ENCODE results near the gene SPACDR. TPM values are rescaled to one million over a fixed set of nuclear protein-coding genes. Genes with fewer than 3 reads are reported as not detected.

Gene SPACDR
- polyA plus RNA-seq, 1 donor from 2014 or later: not detected

DNA sequence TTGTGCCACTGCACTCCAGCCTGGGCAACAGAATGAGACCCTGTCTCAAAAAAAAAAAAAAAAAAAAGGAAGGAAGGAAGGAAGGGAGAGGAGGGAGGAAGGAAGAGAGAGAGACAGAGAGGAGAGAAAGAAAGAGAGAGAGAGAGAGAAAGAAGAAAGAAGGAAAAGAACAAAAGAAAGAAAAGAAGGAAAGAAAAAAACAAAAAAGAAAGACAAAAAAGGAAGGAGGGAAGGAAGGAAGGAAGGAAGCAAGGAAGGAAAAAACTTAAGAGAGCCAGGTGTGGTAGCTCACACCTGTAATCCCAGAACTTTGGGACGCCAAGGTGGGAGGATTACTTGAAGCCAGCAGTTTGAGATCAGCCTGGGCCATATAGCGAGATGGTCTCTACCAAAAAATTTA, 731 bp upstream of the SPACDR start:
- TF ChIP-seq MXI1 (conservative IDR thresholded peaks at IDR 0.05; ENCODE audit: poor library complexity, severe bottlenecking) (no peak), SMC3 (conservative IDR thresholded peaks at IDR 0.05; ENCODE audit: poor library complexity) (no peak), RAD21 (conservative IDR thresholded peaks at IDR 0.05) (no peak)
- Histone ChIP-seq H3K4me3 (ENCODE audit: low read length) (no peak overlapping the region), H3K27me3 (ENCODE audit: insufficient read depth, low read depth, low read length) (no peaks in the 10 kb centered on the region), H4K20me1 (ENCODE audit: insufficient read depth) (no peaks in the 10 kb centered on the region), H3K9me3 (ENCODE audit: low read length) (no peaks in the 10 kb centered on the region), H3K36me3 (ENCODE audit: insufficient read depth, low read length) (no peaks in the 10 kb centered on the region), H3K9me2 (ENCODE audit: insufficient read depth, low read length) (no peaks in the 10 kb centered on the region), H3K27ac (ENCODE audit: low read length) (no peak overlapping the region), H3K4me2 (ENCODE audit: low read length) (no peak overlapping the region), H3F3A (ENCODE audit: insufficient read depth, low read length, poor library complexity, severe bottlenecking) (no peaks in the 10 kb centered on the region), H2AFZ (ENCODE audit: low read depth, low read length) (no peak overlapping the region), H3K79me2 (replicated peaks; ENCODE audit: insufficient read depth, low read length) (no peaks in the 10 kb centered on the region), H3K9ac (ENCODE audit: low read length) (no peak overlapping the region)

DNA sequence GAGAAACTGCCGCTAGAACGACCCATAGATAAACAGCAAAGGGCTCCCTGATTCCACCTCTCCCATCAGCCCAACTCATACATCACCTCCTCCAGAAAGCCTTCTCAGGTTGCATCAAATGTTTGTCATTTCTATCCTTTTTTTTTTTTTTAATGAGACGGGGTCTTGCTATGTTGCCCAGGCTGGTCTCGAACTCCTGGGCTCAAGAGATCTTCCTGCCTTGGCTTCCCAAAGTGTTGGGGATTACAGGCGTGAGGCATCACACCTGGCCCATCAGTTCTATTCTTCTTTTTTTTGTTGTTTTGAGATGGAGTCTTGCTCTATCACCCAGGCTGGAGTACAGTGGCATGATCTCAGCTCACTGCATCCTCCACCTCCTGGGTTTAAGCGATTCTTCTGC, 7.0 kb downstream of the SPACDR start:
- no peak overlapping the region for H3K4me2 ChIP-seq (ENCODE audit: low read length)
- H3F3A ChIP-seq (ENCODE audit: insufficient read depth, low read length, poor library complexity, severe bottlenecking): no peaks in the 10 kb centered on the region
- H3K27me3 ChIP-seq (ENCODE audit: insufficient read depth, low read depth, low read length): no peaks in the 10 kb centered on the region

More for the DNA sequence above, 7.0 kb downstream of the SPACDR start:
- no peak overlapping the region for H3K4me3 ChIP-seq (ENCODE audit: low read length)
- no peaks in the 10 kb centered on the region for H3K79me2 ChIP-seq (replicated peaks; ENCODE audit: insufficient read depth, low read length)
- H4K20me1 ChIP-seq (ENCODE audit: insufficient read depth): no peaks in the 10 kb centered on the region
- no peaks in the 10 kb centered on the region for H3K9me2 ChIP-seq (ENCODE audit: insufficient read depth, low read length)
- TF ChIP-seq, protein P1, sequence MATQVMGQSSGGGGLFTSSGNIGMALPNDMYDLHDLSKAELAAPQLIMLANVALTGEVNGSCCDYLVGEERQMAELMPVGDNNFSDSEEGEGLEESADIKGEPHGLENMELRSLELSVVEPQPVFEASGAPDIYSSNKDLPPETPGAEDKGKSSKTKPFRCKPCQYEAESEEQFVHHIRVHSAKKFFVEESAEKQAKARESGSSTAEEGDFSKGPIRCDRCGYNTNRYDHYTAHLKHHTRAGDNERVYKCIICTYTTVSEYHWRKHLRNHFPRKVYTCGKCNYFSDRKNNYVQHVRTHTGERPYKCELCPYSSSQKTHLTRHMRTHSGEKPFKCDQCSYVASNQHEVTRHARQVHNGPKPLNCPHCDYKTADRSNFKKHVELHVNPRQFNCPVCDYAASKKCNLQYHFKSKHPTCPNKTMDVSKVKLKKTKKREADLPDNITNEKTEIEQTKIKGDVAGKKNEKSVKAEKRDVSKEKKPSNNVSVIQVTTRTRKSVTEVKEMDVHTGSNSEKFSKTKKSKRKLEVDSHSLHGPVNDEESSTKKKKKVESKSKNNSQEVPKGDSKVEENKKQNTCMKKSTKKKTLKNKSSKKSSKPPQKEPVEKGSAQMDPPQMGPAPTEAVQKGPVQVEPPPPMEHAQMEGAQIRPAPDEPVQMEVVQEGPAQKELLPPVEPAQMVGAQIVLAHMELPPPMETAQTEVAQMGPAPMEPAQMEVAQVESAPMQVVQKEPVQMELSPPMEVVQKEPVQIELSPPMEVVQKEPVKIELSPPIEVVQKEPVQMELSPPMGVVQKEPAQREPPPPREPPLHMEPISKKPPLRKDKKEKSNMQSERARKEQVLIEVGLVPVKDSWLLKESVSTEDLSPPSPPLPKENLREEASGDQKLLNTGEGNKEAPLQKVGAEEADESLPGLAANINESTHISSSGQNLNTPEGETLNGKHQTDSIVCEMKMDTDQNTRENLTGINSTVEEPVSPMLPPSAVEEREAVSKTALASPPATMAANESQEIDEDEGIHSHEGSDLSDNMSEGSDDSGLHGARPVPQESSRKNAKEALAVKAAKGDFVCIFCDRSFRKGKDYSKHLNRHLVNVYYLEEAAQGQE (IDR thresholded peaks at IDR 0.05; ENCODE audit: borderline replicate concordance): no peak
- TF ChIP-seq POLR2AphosphoS5 (IDR thresholded peaks at IDR 0.05) (no peak), RAD21 (conservative IDR thresholded peaks at IDR 0.05) (no peak), MXI1 (conservative IDR thresholded peaks at IDR 0.05; ENCODE audit: poor library complexity, severe bottlenecking) (no peak), EP300 (conservative IDR thresholded peaks at IDR 0.05; ENCODE audit: poor library complexity, severe bottlenecking) (no peak), EZH2 (IDR thresholded peaks at IDR 0.05; ENCODE audit: borderline replicate concordance, insufficient read depth, low read length, poor library complexity, severe bottlenecking) (no peak), SMC3 (conservative IDR thresholded peaks at IDR 0.05; ENCODE audit: poor library complexity) (no peak), TAF1 (IDR thresholded peaks at IDR 0.05; ENCODE audit: low read depth) (no peak)
- TF ChIP-seq, protein P2, sequence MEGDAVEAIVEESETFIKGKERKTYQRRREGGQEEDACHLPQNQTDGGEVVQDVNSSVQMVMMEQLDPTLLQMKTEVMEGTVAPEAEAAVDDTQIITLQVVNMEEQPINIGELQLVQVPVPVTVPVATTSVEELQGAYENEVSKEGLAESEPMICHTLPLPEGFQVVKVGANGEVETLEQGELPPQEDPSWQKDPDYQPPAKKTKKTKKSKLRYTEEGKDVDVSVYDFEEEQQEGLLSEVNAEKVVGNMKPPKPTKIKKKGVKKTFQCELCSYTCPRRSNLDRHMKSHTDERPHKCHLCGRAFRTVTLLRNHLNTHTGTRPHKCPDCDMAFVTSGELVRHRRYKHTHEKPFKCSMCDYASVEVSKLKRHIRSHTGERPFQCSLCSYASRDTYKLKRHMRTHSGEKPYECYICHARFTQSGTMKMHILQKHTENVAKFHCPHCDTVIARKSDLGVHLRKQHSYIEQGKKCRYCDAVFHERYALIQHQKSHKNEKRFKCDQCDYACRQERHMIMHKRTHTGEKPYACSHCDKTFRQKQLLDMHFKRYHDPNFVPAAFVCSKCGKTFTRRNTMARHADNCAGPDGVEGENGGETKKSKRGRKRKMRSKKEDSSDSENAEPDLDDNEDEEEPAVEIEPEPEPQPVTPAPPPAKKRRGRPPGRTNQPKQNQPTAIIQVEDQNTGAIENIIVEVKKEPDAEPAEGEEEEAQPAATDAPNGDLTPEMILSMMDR (IDR thresholded peaks at IDR 0.05; ENCODE audit: poor library complexity, severe bottlenecking): no peak
- no peak overlapping the region for H3K9ac ChIP-seq (ENCODE audit: low read length)
- no peaks in the 10 kb centered on the region for H3K36me3 ChIP-seq (ENCODE audit: insufficient read depth, low read length)
- no peak overlapping the region for H2AFZ ChIP-seq (ENCODE audit: low read depth, low read length)
- no peak overlapping the region for H3K27ac ChIP-seq (ENCODE audit: low read length)
- H3K9me3 ChIP-seq (ENCODE audit: low read length): no peaks in the 10 kb centered on the region

Data from neural cell (in vitro differentiated cells).